HCT116 (cell line): ENCODE data around the gene EMC10. TPM values are rescaled to one million over a fixed set of nuclear protein-coding genes. Genes with fewer than 3 reads are reported as not detected.

Source experiments
- ATAC-seq: fragments of 200-7000 bp; cut with Tn5 transposase; 2 replicates; pipeline ENCODE4 v1.9.1; 2020; ENCODE audit warnings: mild to moderate bottlenecking, moderate library complexity
- BruUV-seq: library from RNA; stranded (reverse); fragments of 400-500 nt; replicated peaks from 2 replicates; lab custom pipeline; 2021; lab: Mats Ljungman, UMichigan
- CTCF ChIA-PET: fragments of 300-600 bp; sonication (Branson Sonifier 250); formaldehyde crosslinking; loops from one replicate; lab custom pipeline; 2021; ENCODE audit warnings: antibody characterized with exemption; lab: Charles Lee
- POLR2A ChIA-PET: fragments of 300-600, 350-600 bp; sonication (Branson Sonifier 250); formaldehyde crosslinking; loops from one replicate; lab custom pipeline; 2021; ENCODE audit warnings: antibody characterized with exemption; lab: Charles Lee
- RAD21 ChIA-PET, 2 experiments: fragments of 300-600 bp; sonication (Branson Sonifier 250); formaldehyde crosslinking; loops; one replicate each; lab custom pipeline; 2023; ENCODE audit warnings: low total read pairs in 2 of 2; ENCODE audit not compliant: uncharacterized antibody in 2 of 2, unreplicated experiment in 2 of 2, low non-redundant PET in 1 of 2; lab: Charles Lee
- DNase-seq: peaks from one replicate; pipeline ENCODE4 v3.0.0-alpha.2; 2010; ENCODE audit warnings: low read depth, low spot score
- H2AFZ ChIP-seq: fragments of 200-600 bp; shearing (Covaris generic), sonication (generic); 2 replicates; pipeline ENCODE4 v1.6.1; 2017; ENCODE audit warnings: low read depth, mixed run types, mixed read lengths, antibody characterized with exemption, low read length; ENCODE audit not compliant: poor library complexity, severe bottlenecking
- H3K27ac ChIP-seq: 2 replicates; pipeline ENCODE4 v1.5.1; 2012; ENCODE audit warnings: low read depth, low read length
- H3K27me3 ChIP-seq: fragments of 200-600 bp; sonication (generic); 2 replicates; pipeline ENCODE4 v1.6.1; 2016; ENCODE audit warnings: mixed run types, low read length, mixed read lengths; ENCODE audit not compliant: insufficient read depth
- H3K36me3 ChIP-seq, 2 experiments: fragments of 200-500 bp in 1 of 2; fragments of 200-600 bp in 1 of 2; sonication (Bioruptor generic) in 1 of 2; sonication (generic) in 1 of 2; 2 replicates each; pipeline versions ENCODE4 v1.5.1 to v1.6.1; 2014 to 2016; ENCODE audit warnings: low read length in 2 of 2, inconsistent platforms in 1 of 2, mixed read lengths in 1 of 2, mixed run types in 1 of 2; ENCODE audit not compliant: insufficient read depth in 2 of 2, control insufficient read depth in 1 of 2
- H3K4me1 ChIP-seq, 2 experiments: fragments of 200-600 bp in 1 of 2; sonication (generic) in 1 of 2; 2 replicates each; pipeline versions ENCODE4 v1.5.1 to v1.6.1; 2012 to 2017; ENCODE audit warnings: low read length in 2 of 2, inconsistent platforms in 1 of 2, mild to moderate bottlenecking in 1 of 2, mixed read lengths in 1 of 2, mixed run types in 1 of 2, moderate library complexity in 1 of 2; ENCODE audit not compliant: insufficient read depth in 2 of 2, control insufficient read depth in 1 of 2
- H3K4me2 ChIP-seq: fragments of 200-600 bp; sonication (generic); 2 replicates; pipeline ENCODE4 v1.6.1; 2017; ENCODE audit warnings: mixed run types, low read length, mixed read lengths
- H3K4me3 ChIP-seq, 2 experiments: fragments of 200-600 bp in 1 of 2; sonication (generic) in 1 of 2; replicated peaks in 1 of 2; 2 replicates each; pipeline ENCODE4 v1.5.1; 2011 to 2016; ENCODE audit warnings: low read length in 2 of 2, control low read depth in 1 of 2, low read depth in 1 of 2, mild to moderate bottlenecking in 1 of 2, mixed read lengths in 1 of 2, mixed run types in 1 of 2
- H3K79me2 ChIP-seq: fragments of 200-600 bp; sonication (generic); 2 replicates; pipeline ENCODE4 v1.6.1; 2017; ENCODE audit warnings: mild to moderate bottlenecking, mixed run types, low read length, moderate library complexity, mixed read lengths; ENCODE audit not compliant: insufficient read depth
- H3K9ac ChIP-seq: fragments of 200-600 bp; sonication (generic); 2 replicates; pipeline ENCODE4 v1.6.1; 2016; ENCODE audit warnings: low read length, mixed read lengths
- H3K9me2 ChIP-seq: fragments of 200-600 bp; sonication (generic), shearing (Covaris generic); 2 replicates; pipeline ENCODE4 v1.6.1; 2017; ENCODE audit warnings: mixed run types, mild to moderate bottlenecking, moderate library complexity; ENCODE audit not compliant: insufficient read depth
- H3K9me3 ChIP-seq, 2 experiments: fragments of 200-500 bp in 1 of 2; fragments of 200-600 bp in 1 of 2; sonication (Bioruptor generic) in 1 of 2; sonication (generic) in 1 of 2; 2 replicates each; pipeline ENCODE4 v1.6.1; 2014 to 2017; ENCODE audit warnings: low read length in 2 of 2, mixed read lengths in 2 of 2, inconsistent platforms in 1 of 2, low read depth in 1 of 2, mild to moderate bottlenecking in 1 of 2, mixed run types in 1 of 2, moderate library complexity in 1 of 2; ENCODE audit not compliant: control insufficient read depth in 1 of 2, insufficient read depth in 1 of 2
- H4K20me1 ChIP-seq: fragments of 200-600 bp; sonication (generic), shearing (Covaris generic); 2 replicates; pipeline ENCODE4 v1.6.1; 2017; ENCODE audit warnings: mixed run types, mild to moderate bottlenecking, moderate library complexity; ENCODE audit not compliant: insufficient read depth
- CBX3 ChIP-seq: IDR thresholded peaks from 2 replicates; pipeline ENCODE4 v1.6.1; 2012; ENCODE audit warnings: low read depth
- ELF1 ChIP-seq: IDR thresholded peaks from 2 replicates; pipeline ENCODE4 v1.6.1; 2012; ENCODE audit warnings: low read depth, borderline replicate concordance
- EZH2 ChIP-seq: fragments of 200-600 bp; sonication (generic); IDR thresholded peaks from 2 replicates; pipeline ENCODE4 v1.6.1; 2017; ENCODE audit warnings: antibody characterized with exemption, mixed run types
- JUND ChIP-seq: IDR thresholded peaks from 2 replicates; pipeline ENCODE4 v1.6.1; 2012
- POLR2A ChIP-seq: IDR thresholded peaks from 2 replicates; pipeline ENCODE4 v1.7.0; 2011; ENCODE audit warnings: borderline replicate concordance; ENCODE audit not compliant: insufficient read depth, insufficient read length; ENCODE audit errors: extremely low read depth
- POLR2AphosphoS5 ChIP-seq: IDR thresholded peaks from 2 replicates; pipeline ENCODE4 v1.6.1; 2011; ENCODE audit warnings: mild to moderate bottlenecking, low read depth, low read length, moderate library complexity
- TCF7L2 ChIP-seq: IDR thresholded peaks from 2 replicates; pipeline ENCODE4 v1.7.0; 2011; ENCODE audit warnings: borderline replicate concordance, inconsistent platforms; ENCODE audit not compliant: insufficient read depth, insufficient read length; ENCODE audit errors: extremely low read depth
- YY1 ChIP-seq: IDR thresholded peaks from 2 replicates; pipeline ENCODE4 v1.6.1; 2011; ENCODE audit warnings: low read length, low read depth, moderate library complexity, mild to moderate bottlenecking; ENCODE audit not compliant: insufficient replicate concordance; ENCODE audit errors: extremely low read depth
- ZFX ChIP-seq: fragments of 450-650 bp; IDR thresholded peaks from 2 replicates; pipeline ENCODE4 v1.6.1; 2017
- ZNF274 ChIP-seq: fragments of 200-500 bp; sonication (Bioruptor generic); IDR thresholded peaks from 2 replicates; pipeline ENCODE4 v1.6.1; 2014; ENCODE audit warnings: mild to moderate bottlenecking, low read depth, low read length, inconsistent platforms
- intact Hi-C: fragments of 100-400 bp; cut with micrococcal nuclease; formaldehyde crosslinking; loops from 2 replicates; pipeline ENCODE4 v1.10.0; 2022
- total RNA-seq: library from RNA; stranded (reverse); gene quantifications from one replicate; pipeline ENCODE4 v1.2.1, GENCODE V29; 2021; ENCODE audit not compliant: unreplicated experiment
- TF ChIP-seq, protein P1 (sequence below): IDR thresholded peaks from 2 replicates; pipeline ENCODE4 v1.6.1; 2012
- TF ChIP-seq, protein P2 (sequence below): IDR thresholded peaks from 2 replicates; pipeline ENCODE4 v1.6.1; 2012

EMC10 gene
- total RNA-seq, 1 experiment from 2014 or later, result 92.4 TPM

DNA sequence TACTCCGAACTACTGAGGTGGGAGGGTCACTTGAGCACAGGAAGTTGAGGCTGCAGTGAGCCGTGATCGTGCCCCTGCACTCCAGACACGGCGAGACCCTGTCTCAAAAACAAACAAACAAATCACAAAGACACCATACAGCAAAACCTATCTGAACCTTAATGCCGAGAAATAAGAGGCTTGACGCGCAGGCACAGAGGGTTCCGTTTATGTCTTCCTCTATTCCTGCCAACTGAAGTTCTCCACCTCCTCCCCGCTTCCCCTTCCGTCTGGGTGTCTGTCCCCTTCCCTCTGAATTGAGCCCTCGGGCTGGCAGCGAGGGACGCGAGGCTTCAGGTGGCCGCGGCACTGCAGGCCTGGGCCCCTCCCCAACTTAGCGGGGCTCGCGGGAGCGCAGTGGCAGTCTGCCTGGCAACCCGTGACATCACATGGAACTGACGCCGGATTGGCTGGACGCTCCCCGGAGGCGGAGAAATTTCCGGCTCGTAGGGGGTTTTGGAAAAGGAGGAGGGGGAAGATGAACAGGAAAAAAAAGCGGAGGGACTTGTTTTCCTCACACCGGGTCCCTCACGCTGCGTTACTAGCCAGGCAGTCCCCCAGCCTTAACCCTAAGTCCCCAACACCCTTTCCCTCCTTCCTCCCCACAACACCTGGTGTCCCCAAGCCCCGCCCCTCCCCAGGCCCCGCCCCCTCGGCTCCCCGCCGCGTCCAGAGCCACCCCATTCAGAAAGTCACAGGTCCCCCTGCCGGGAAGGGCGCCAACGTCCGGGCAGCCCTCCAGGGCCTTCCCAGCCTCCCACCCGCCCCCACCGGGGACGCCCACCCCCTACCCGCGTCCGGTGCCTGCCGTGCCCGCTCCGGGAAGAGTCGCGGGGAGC, 44.7 kb upstream of the EMC10 start:
- H3K36me3 ChIP-seq, result no peaks in the 10 kb centered on the region
- no TSS peak for BruUV-seq
- no peak overlapping the region for H2AFZ ChIP-seq
- H3K9me2 ChIP-seq, result no peaks in the 10 kb centered on the region
- intact Hi-C loops, result no loop called here
- H3K4me1 ChIP-seq, result peaks cover 6 to 21% of the 10 kb centered on the region in 2 experiments
- RAD21 ChIA-PET, result no interaction called here
- peak overlapping the region; percentile 49; the same call in 1 of the 2 replicates for H3K27ac ChIP-seq
- peak; percentile 98 for ATAC-seq
- H3K4me3 ChIP-seq, result peak overlapping the region; percentile 40 to 51
- H3K4me2 ChIP-seq, result peak overlapping the region; percentile 73
- no peaks in the 10 kb centered on the region for H4K20me1 ChIP-seq
- POLR2A ChIA-PET, result no interaction called here
- no peaks in the 10 kb centered on the region for H3K27me3 ChIP-seq
- peak; percentile 64 for DNase-seq
- CTCF ChIA-PET, result no interaction called here
- peak overlapping the region; percentile 35; the same call in 1 of the 2 replicates for H3K9ac ChIP-seq
- TF ChIP-seq, protein P1, sequence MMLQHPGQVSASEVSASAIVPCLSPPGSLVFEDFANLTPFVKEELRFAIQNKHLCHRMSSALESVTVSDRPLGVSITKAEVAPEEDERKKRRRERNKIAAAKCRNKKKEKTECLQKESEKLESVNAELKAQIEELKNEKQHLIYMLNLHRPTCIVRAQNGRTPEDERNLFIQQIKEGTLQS, result no peak
- TF ChIP-seq ZFX, result peak; percentile 39; the same call in 1 of the 2 replicates
- peak; percentile 39 for TF ChIP-seq POLR2AphosphoS5
- no peaks in the 10 kb centered on the region for H3K79me2 ChIP-seq
- H3K9me3 ChIP-seq, result no peaks in the 10 kb centered on the region

DNA sequence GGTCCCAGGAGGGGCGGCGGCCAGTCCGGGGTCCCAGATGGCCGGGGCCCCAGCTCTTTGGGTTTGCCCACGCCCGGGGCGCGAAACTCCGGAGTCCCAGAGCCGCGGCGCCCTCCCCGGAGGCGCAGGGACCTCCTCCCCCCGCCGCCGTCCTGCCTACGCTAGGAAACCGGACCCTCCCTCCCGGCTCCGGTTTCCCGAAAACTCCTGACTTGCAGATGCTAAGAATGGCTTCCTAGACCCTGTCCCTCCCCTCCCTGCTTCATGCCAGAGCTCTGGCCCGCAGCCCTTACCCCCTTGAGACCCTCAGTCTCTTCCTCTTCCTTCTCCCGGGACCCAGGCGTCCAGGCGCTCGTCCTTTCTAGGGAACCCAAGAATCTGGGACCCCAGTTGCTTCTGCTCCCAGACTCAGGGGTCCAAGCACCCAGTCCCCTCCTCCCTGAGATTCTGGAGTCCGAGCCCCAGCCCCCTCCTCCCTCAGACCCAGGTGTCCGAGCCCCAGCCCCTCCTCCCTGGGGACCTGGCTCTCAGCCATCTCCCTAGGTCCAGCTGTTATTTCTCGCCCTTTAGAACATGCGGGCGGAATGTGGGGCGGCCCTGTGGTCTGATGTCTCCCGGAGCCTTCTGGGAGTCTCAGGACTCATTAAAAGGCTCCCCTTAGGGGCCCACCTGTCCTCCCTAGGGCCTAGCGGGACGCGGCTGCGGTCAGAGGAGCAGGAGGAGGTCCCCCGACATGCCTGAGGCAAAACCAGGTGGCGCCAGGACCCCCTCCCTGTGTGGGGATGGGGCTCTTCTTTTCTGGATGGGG, 43.9 kb upstream of the EMC10 start, which contains the start of gene MYBPC2:
TSS of gene MYBPC2 (plus strand) at position 672 of the 808 bp plus-strand sequence. CDS start at position 734, 62 bp downstream.
- peak within 1 kb of the TSS; percentile 73 for H3K4me2 ChIP-seq
- ATAC-seq, result no peak; the same call in 1 of the 2 replicates
- H3K4me1 ChIP-seq, result peaks cover 6 to 21% of the 10 kb centered on the region in 2 experiments
- H3K79me2 ChIP-seq, result no peaks in the 10 kb centered on the region
- POLR2A ChIA-PET, result no interaction called here
- peak within 1 kb of the TSS; percentile 49; the same call in 1 of the 2 replicates for H3K27ac ChIP-seq
- CTCF ChIA-PET, result no interaction called here
- H3K36me3 ChIP-seq, result no peaks in the 10 kb centered on the region
- intact Hi-C loops, result no loop called here
- H3K9me3 ChIP-seq, result no peaks in the 10 kb centered on the region
- peak within 1 kb of the TSS; percentile 35; the same call in 1 of the 2 replicates for H3K9ac ChIP-seq
- H3K4me3 ChIP-seq, result peak within 1 kb of the TSS; percentile 40 to 51
- no peaks in the 10 kb centered on the region for H3K27me3 ChIP-seq
- RAD21 ChIA-PET, result no interaction called here
- H2AFZ ChIP-seq, result peak within 1 kb of the TSS; percentile 45
- no TSS peak for BruUV-seq
- no peaks in the 10 kb centered on the region for H3K9me2 ChIP-seq
- no peaks in the 10 kb centered on the region for H4K20me1 ChIP-seq
- DNase-seq, result no peak
- TF ChIP-seq, protein P1, result no peak
- no peak for TF ChIP-seq JUND
- TF ChIP-seq YY1, result no peak
- TF ChIP-seq POLR2A, result no peak
- TF ChIP-seq ZFX, result no peak
- no peak for TF ChIP-seq EZH2
- no peak for TF ChIP-seq CBX3
- TF ChIP-seq, protein P2, sequence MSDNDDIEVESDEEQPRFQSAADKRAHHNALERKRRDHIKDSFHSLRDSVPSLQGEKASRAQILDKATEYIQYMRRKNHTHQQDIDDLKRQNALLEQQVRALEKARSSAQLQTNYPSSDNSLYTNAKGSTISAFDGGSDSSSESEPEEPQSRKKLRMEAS, result no peak
- TF ChIP-seq ELF1, result no peak
- TF ChIP-seq TCF7L2, result no peak
- no peak for TF ChIP-seq ZNF274
- no peak for TF ChIP-seq POLR2AphosphoS5
